Inflammatory macrophage (primary cell): ENCODE measurements around the gene SERPINB8.
A peak's percentile ranks its signal among the peaks of the same experiment; 100 is the strongest.

ENCODE experiments used
- DNase-seq, 2 donors: peaks; one replicate each; pipeline ENCODE4 v3.0.0-alpha.2; 2020 to 2022

SERPINB8 gene

DNA sequence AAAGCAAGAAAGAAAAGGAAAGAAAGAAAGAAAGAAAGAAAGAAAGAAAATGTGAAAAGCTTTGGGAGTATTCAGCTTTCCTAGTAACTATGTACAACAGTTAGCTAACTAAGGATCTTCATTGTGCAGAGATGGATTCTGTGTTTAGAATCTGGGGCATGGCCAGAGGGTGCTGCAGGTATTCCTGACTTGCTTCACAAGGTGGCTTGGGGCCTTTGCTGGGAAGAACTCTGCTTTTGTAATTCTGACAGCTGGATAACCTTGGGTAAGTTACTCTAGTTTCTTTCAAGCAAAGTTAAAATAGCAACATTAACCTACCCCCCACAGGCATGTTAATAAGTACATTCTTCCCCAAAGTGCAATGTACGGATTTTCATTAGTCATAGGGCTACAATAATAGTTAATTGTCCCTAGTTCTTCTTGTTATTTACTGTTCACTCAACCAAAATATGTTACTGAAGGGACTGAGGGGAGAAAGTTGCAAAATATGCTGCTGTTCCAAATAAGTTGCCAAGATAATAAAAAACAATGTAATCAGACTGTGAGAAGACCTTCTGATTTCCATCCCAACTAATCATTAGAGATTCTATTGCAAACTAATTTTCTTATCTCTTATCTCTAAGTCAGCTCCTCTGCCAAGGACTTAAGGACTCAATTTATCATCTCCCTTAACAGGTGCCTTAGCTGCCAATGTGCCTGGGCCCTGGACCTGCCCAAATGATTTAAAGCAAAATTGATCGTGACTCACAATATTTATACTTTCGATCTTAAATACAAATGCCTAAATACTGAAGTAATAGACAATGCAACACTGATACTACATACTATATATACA is 50.3 kb downstream of the SERPINB8 start:
- no peak for DNase-seq

GRCh38 chr18:64026350-64026749 is 56.5 kb downstream of the SERPINB8 start:
- no peak for DNase-seq

- no peak for DNase-seq
Measured at GRCh38 chr18:64027931-64028695, 58.2 kb downstream of the SERPINB8 start.

DNA sequence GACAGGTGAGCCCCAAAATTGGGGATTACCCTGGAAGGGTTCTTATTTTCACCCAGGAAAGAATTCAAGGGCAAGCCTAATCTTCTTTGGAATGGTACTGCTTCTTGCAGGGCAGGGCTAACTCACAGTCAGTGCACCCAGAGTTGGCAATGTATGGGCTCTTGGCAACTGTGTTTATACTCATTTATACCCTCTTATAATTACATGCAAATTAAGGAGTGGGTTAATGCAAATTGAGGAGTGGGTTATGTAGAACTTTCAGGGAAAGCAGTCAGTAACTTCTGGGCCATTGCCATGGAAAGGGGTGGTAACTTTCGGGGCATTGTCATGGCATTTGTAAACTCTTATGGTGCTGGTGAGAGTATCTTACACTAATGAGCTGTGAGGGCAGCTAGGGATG is 59.2 kb downstream of the SERPINB8 start:
- DNase-seq, result no peak

- no peak for DNase-seq
Measured at GRCh38 chr18:64031411-64031810, 61.5 kb downstream of the SERPINB8 start.

- DNase-seq, result no peak
Measured at GRCh38 chr18:64032312-64032711, 62.4 kb downstream of the SERPINB8 start.

GRCh38 chr18:64037812-64038414 is 68.0 kb downstream of the SERPINB8 start:
- DNase-seq, result peak in 1 of 2 donors; percentile 23
